ENCODE data around the gene GOLGA8K.
"Not testable (repeated sequence)": the region's sequence is repeated elsewhere in the genome, so short reads cannot be mapped to it uniquely, and the experiment has no call there.

The GOLGA8K gene

GRCh38 chr15:32403192-32403591 lies at the start of gene GOLGA8K:
GOLGA8K (minus strand) TSS chr15:32403292; CDS start chr15:32403194, 98 bp downstream.
- not testable (repeated sequence) for DNase-seq (ENCODE audit: low read depth)

- not testable (repeated sequence) for DNase-seq (ENCODE audit: low read depth)
Measured at GRCh38 chr15:32440445-32440977, 37.4 kb upstream of the GOLGA8K start.

- DNase-seq (ENCODE audit: low read depth) = not testable (repeated sequence)
Measured at GRCh38 chr15:32434102-32434963, 31.2 kb upstream of the GOLGA8K start.

GRCh38 chr15:32427635-32428034 lies 24.5 kb upstream of the GOLGA8K start:
- DNase-seq (ENCODE audit: low read depth) = not testable (repeated sequence)

- DNase-seq (ENCODE audit: low read depth) = not testable (repeated sequence)
Measured at GRCh38 chr15:32426511-32426910, 23.4 kb upstream of the GOLGA8K start.

GRCh38 chr15:32407903-32408302 lies 4.8 kb upstream of the GOLGA8K start:
- not testable (repeated sequence) for DNase-seq (ENCODE audit: low read depth)

GRCh38 chr15:32396522-32396921 lies 6.6 kb downstream of the GOLGA8K start:
- not testable (repeated sequence) for DNase-seq (ENCODE audit: low read depth)

- not testable (repeated sequence) for DNase-seq (ENCODE audit: low read depth)
Measured at GRCh38 chr15:32394745-32395144, 8.3 kb downstream of the GOLGA8K start.

GRCh38 chr15:32388050-32388648 lies 14.9 kb downstream of the GOLGA8K start:
- not testable (repeated sequence) for DNase-seq (ENCODE audit: low read depth)

GRCh38 chr15:32385823-32386495 lies 17.1 kb downstream of the GOLGA8K start:
- not testable (repeated sequence) for DNase-seq (ENCODE audit: low read depth)

GRCh38 chr15:32374185-32374584 lies 28.9 kb downstream of the GOLGA8K start:
- DNase-seq (ENCODE audit: low read depth) = not testable (repeated sequence)

- not testable (repeated sequence) for DNase-seq (ENCODE audit: low read depth)
Measured at GRCh38 chr15:32373707-32374106, 29.4 kb downstream of the GOLGA8K start.

- DNase-seq (ENCODE audit: low read depth) = not testable (repeated sequence)
Measured at GRCh38 chr15:32372075-32372474, 31.0 kb downstream of the GOLGA8K start.

- DNase-seq (ENCODE audit: low read depth) = not testable (repeated sequence)
Measured at GRCh38 chr15:32370526-32370925, 32.6 kb downstream of the GOLGA8K start.

GRCh38 chr15:32370064-32370463 lies 33.0 kb downstream of the GOLGA8K start:
- not testable (repeated sequence) for DNase-seq (ENCODE audit: low read depth)

- not testable (repeated sequence) for DNase-seq (ENCODE audit: low read depth)
Measured at GRCh38 chr15:32366492-32366891, 36.6 kb downstream of the GOLGA8K start.

- DNase-seq (ENCODE audit: low read depth) = not testable (repeated sequence)
Measured at GRCh38 chr15:32365955-32366354, 37.1 kb downstream of the GOLGA8K start.

- peak; percentile 38 for DNase-seq (ENCODE audit: low read depth)
Measured at GRCh38 chr15:32364944-32365343, 38.1 kb downstream of the GOLGA8K start.

- DNase-seq (ENCODE audit: low read depth) = not testable (repeated sequence)
Measured at GRCh38 chr15:32363449-32363848, 39.6 kb downstream of the GOLGA8K start.

- not testable (repeated sequence) for DNase-seq (ENCODE audit: low read depth)
Measured at GRCh38 chr15:32361662-32362061, 41.4 kb downstream of the GOLGA8K start.

- DNase-seq (ENCODE audit: low read depth) = not testable (repeated sequence)
Measured at GRCh38 chr15:32358462-32358861, 44.6 kb downstream of the GOLGA8K start.

GRCh38 chr15:32356909-32357308 lies 46.2 kb downstream of the GOLGA8K start:
- DNase-seq (ENCODE audit: low read depth) = not testable (repeated sequence)
